GM19395 (cell line): Measurements from ENCODE around the gene MED13.
"Not testable (repeated sequence)": the region's sequence is repeated elsewhere in the genome, so short reads cannot be mapped to it uniquely, and the experiment has no call there.

Experiments used
- ATAC-seq: cut with Tn5 transposase; IDR thresholded peaks from one replicate; pipeline ENCODE4 v1.9.1; 2021; ENCODE audit warnings: mild to moderate bottlenecking, moderate library complexity; ENCODE audit not compliant: unreplicated experiment

MED13 gene

GRCh38 chr17:61997664-61998063 is 67.4 kb downstream of the MED13 start:
- no peak for ATAC-seq

GRCh38 chr17:61996916-61997605 is 68.0 kb downstream of the MED13 start:
- ATAC-seq: no peak

GRCh38 chr17:61989509-61989908 is 75.6 kb downstream of the MED13 start:
- no peak for ATAC-seq

GRCh38 chr17:61986898-61987297 is 78.2 kb downstream of the MED13 start:
- ATAC-seq: no peak

- ATAC-seq: no peak
Measured at GRCh38 chr17:61984821-61985220, 80.3 kb downstream of the MED13 start.

GRCh38 chr17:61981323-61981722 is 83.8 kb downstream of the MED13 start:
- no peak for ATAC-seq

- no peak for ATAC-seq
Measured at GRCh38 chr17:61980535-61980934, 84.5 kb downstream of the MED13 start.

- no peak for ATAC-seq
Measured at GRCh38 chr17:61974115-61974514, 91.0 kb downstream of the MED13 start.

GRCh38 chr17:61972311-61972710 is 92.8 kb downstream of the MED13 start:
- ATAC-seq: no peak

GRCh38 chr17:61970030-61970429 is 95.0 kb downstream of the MED13 start:
- ATAC-seq: no peak

- no peak for ATAC-seq
Measured at GRCh38 chr17:61968757-61969156, 96.3 kb downstream of the MED13 start.

- no peak for ATAC-seq
Measured at GRCh38 chr17:61967729-61968128, 97.3 kb downstream of the MED13 start.

GRCh38 chr17:61966191-61966590 is 98.9 kb downstream of the MED13 start:
- no peak for ATAC-seq

GRCh38 chr17:61955619-61956018 is 109.5 kb downstream of the MED13 start:
- ATAC-seq: no peak

- no peak for ATAC-seq
Measured at GRCh38 chr17:61947367-61948078, 117.6 kb downstream of the MED13 start.

- ATAC-seq: no peak
Measured at GRCh38 chr17:61946359-61946758, 118.7 kb downstream of the MED13 start.

- ATAC-seq: no peak
Measured at GRCh38 chr17:61943117-61943516, 122.0 kb downstream of the MED13 start.

- ATAC-seq: no peak
Measured at GRCh38 chr17:61942085-61942484, 123.0 kb downstream of the MED13 start.

- peak; percentile 22 for ATAC-seq
Measured at GRCh38 chr17:61928101-61928436, 137.0 kb downstream of the MED13 start.

GRCh38 chr17:61927208-61928100 is 137.6 kb downstream of the MED13 start, which contains the start of gene INTS2:
INTS2 (minus strand) TSS chr17:61927982; CDS start chr17:61926644, 1,338 bp downstream.
- peak; percentile 84 for ATAC-seq

GRCh38 chr17:61926826-61927207 is 138.3 kb downstream of the MED13 start:
- ATAC-seq: no peak

- ATAC-seq: not testable (repeated sequence)
Measured at GRCh38 chr17:61915162-61915561, 149.9 kb downstream of the MED13 start.
